CD4-positive, alpha-beta T cell (primary cell): Measurements from ENCODE around the gene PTPRC. TPM values are rescaled to one million over a fixed set of nuclear protein-coding genes. Genes with fewer than 3 reads are reported as not detected.

Experiments
- ATAC-seq: fragments of 200-7000 bp; cut with Tn5 transposase; one replicate; pipeline ENCODE4 v1.10.0; 2022; ENCODE audit warnings: mild to moderate bottlenecking; ENCODE audit not compliant: poor library complexity
- CTCF ChIA-PET: fragments of 350-600 bp; sonication (Branson Sonifier 250); formaldehyde crosslinking; loops from one replicate; lab custom pipeline; 2021; ENCODE audit warnings: antibody characterized with exemption, inconsistent platforms; lab: Charles Lee
- POLR2A ChIA-PET: fragments of 350-600 bp; sonication (Branson Sonifier 250); formaldehyde crosslinking; loops from one replicate; lab custom pipeline; 2021; ENCODE audit warnings: antibody characterized with exemption, inconsistent platforms; lab: Charles Lee
- DNase-seq, 14 experiments: peaks; one replicate each; pipeline ENCODE4 v3.0.0-alpha.2; 2013 to 2020; ENCODE audit warnings: mixed read lengths in 2 of 14
- H3K27ac ChIP-seq, 2 donors: one replicate each; pipeline versions ENCODE4 v1.5.1 to v1.7.0; 2013; ENCODE audit warnings: low read length in 2 of 2, low read depth in 1 of 2, mild to moderate bottlenecking in 1 of 2
- H3K27me3 ChIP-seq, 2 experiments: 1 replicate in 1 of 2; 2 replicates in 1 of 2; pipeline versions ENCODE4 v1.6.1 to v1.7.0; 2013; ENCODE audit warnings: low read length in 2 of 2, control low read depth in 1 of 2, mild to moderate bottlenecking in 1 of 2, moderate library complexity in 1 of 2; ENCODE audit not compliant: insufficient read depth in 2 of 2, control insufficient read depth in 1 of 2
- H3K36me3 ChIP-seq: one replicate; pipeline ENCODE4 v1.6.1; 2013; ENCODE audit warnings: low read length, control low read depth; ENCODE audit not compliant: insufficient read depth
- H3K4me1 ChIP-seq: one replicate; pipeline ENCODE4 v1.6.1; 2013; ENCODE audit warnings: low read length, control low read depth; ENCODE audit not compliant: insufficient read depth
- H3K4me3 ChIP-seq: one replicate; pipeline ENCODE4 v1.5.1; 2013; ENCODE audit warnings: mild to moderate bottlenecking, low read length, moderate library complexity
- H3K9me3 ChIP-seq, 2 experiments: 1 replicate in 1 of 2; 2 replicates in 1 of 2; pipeline versions ENCODE4 v1.6.1 to v1.7.0; 2013; ENCODE audit warnings: low read length in 2 of 2, mild to moderate bottlenecking in 2 of 2, control low read depth in 1 of 2, moderate library complexity in 1 of 2; ENCODE audit not compliant: control insufficient read depth in 1 of 2, insufficient read depth in 1 of 2
- H3K27ac Mint-ChIP-seq: one replicate; pipeline ENCODE4 v1.8.0; 2020; ENCODE audit warnings: mixed read lengths
- H3K27me3 Mint-ChIP-seq: one replicate; pipeline ENCODE4 v1.8.0; 2021; ENCODE audit warnings: mixed read lengths
- H3K36me3 Mint-ChIP-seq: one replicate; pipeline ENCODE4 v1.8.0; 2021; ENCODE audit warnings: low read depth, mixed read lengths
- H3K4me1 Mint-ChIP-seq: one replicate; pipeline ENCODE4 v1.8.0; 2021; ENCODE audit warnings: low read depth, mixed read lengths
- H3K4me3 Mint-ChIP-seq: one replicate; pipeline ENCODE4 v1.8.0; 2020; ENCODE audit warnings: mild to moderate bottlenecking, mixed read lengths
- H3K9me3 Mint-ChIP-seq: one replicate; pipeline ENCODE4 v1.8.0; 2020; ENCODE audit warnings: mixed read lengths
- intact Hi-C, 2 experiments: fragments of 100-400 bp; cut with DNase I in 1 of 2; cut with micrococcal nuclease in 1 of 2; formaldehyde crosslinking; loops; one replicate each; pipeline versions ENCODE4 v1.15.1 to v1.9.0; 2023 to 2025; cut with DNase I, micrococcal nuclease
- total RNA-seq, 174 experiments: library from RNA in 2 of 174; stranded (reverse) in 2 of 174; gene quantifications; one replicate each; pipeline ENCODE4 v1.2.3 and lab custom pipeline; 2021 to 2026
- TF ChIP-seq, protein P1 (sequence below): fragments of 200-600 bp; IDR thresholded peaks from one replicate; pipeline ENCODE4 v1.8.0; 2022; ENCODE audit warnings: antibody characterized with exemption, mild to moderate bottlenecking

Gene PTPRC
- total RNA-seq, 2 experiments from 2014 or later: 661 to 698 TPM

DNA sequence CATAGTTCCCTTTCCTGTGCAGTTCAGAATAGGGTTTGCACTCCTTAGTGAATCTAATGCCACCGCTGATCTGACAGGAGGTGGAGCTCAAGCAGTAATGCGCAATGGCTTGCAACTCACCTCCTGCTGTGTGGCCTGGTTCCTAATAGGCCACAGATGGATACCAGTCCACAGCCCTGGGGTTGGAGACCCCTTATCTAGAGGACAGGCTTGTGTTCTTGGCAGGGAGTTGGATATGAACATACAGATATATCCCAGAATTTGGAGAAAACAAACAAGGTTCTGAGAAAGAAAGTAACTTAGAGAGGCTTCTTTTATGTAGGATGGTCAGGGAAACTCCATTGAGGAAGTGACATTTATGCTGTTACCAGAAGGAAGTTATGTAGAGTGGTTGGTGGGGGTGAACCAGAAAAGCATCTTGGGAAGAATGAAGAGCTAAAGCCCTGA is 5.1 kb upstream of the PTPRC start:
- peak overlapping the region; percentile 53 for H3K27ac Mint-ChIP-seq
- Histone ChIP-seq H3K4me3 (no peak overlapping the region), H3K9me3 (no peaks in the 10 kb centered on the region), H3K27me3 (no peaks in the 10 kb centered on the region), H3K36me3 (no peaks in the 10 kb centered on the region), H3K27ac (peak overlapping the region in 1 of 2 donors; percentile 25), H3K4me1 (peaks cover 46% of the 10 kb centered on the region)
- ATAC-seq (no peak), DNase-seq (peak in 3 of 14 experiments; percentile 46 to 63 (median 58))
- no peaks in the 10 kb centered on the region for H3K27me3 Mint-ChIP-seq
- ChIA-PET POLR2A (interaction anchor here (8.5 kb wide), 1 partner anchor 11 kb away, joined by 268 read pairs; no protein-coding TSS in a partner anchor), CTCF (interaction anchor here (1.4 kb wide), 1 partner anchor 56 kb away, joined by 3 read pairs; no protein-coding TSS in a partner anchor)
- peaks cover 90% of the 10 kb centered on the region for H3K4me1 Mint-ChIP-seq
- H3K36me3 Mint-ChIP-seq: peaks cover 4% of the 10 kb centered on the region
- H3K9me3 Mint-ChIP-seq: peaks cover 4% of the 10 kb centered on the region
- TF ChIP-seq, protein P1, sequence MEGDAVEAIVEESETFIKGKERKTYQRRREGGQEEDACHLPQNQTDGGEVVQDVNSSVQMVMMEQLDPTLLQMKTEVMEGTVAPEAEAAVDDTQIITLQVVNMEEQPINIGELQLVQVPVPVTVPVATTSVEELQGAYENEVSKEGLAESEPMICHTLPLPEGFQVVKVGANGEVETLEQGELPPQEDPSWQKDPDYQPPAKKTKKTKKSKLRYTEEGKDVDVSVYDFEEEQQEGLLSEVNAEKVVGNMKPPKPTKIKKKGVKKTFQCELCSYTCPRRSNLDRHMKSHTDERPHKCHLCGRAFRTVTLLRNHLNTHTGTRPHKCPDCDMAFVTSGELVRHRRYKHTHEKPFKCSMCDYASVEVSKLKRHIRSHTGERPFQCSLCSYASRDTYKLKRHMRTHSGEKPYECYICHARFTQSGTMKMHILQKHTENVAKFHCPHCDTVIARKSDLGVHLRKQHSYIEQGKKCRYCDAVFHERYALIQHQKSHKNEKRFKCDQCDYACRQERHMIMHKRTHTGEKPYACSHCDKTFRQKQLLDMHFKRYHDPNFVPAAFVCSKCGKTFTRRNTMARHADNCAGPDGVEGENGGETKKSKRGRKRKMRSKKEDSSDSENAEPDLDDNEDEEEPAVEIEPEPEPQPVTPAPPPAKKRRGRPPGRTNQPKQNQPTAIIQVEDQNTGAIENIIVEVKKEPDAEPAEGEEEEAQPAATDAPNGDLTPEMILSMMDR: no peak
- intact Hi-C loops: no loop called here
- H3K4me3 Mint-ChIP-seq: peak overlapping the region; percentile 39

DNA sequence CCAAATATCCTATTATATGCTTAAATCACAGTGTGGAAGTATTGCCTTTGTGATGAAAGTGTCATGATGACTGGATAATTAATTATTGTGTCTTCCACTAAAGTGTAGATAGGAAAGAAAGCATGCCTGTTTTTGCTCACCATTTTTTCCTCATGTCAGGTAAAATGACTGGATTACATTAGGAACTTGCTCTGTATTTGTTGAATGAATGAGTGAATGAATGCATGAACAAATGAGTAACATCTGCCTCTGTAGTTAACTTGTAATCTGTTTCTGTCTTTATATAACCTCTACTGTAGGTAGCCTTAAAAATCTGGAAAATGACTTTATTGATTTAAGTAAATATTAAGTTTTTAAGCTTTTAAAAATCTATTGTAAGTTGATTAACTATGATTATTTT is 2.9 kb upstream of the PTPRC start:
- H3K36me3 Mint-ChIP-seq: peaks cover 21% of the 10 kb centered on the region
- TF ChIP-seq, protein P1: no peak
- intact Hi-C loops: loop anchor here in 1 of 2 experiments (5.0 kb wide), 2 partner anchors 79 to 114 kb away; no protein-coding TSS in a partner anchor
- ChIA-PET POLR2A (interaction anchor here (0.9 to 8.5 kb wide), 14 partner anchors 9 to 116 kb away, joined by 3 to 268 read pairs (median 4); no protein-coding TSS in a partner anchor), CTCF (interaction anchor here (1.2 to 3.9 kb wide), 5 partner anchors 12 to 101 kb away, joined by 3 to 29 read pairs (median 4); no protein-coding TSS in a partner anchor)
- Histone ChIP-seq H3K27me3 (no peaks in the 10 kb centered on the region), H3K4me3 (no peak overlapping the region), H3K27ac (peak overlapping the region; percentile 59 to 77), H3K4me1 (peaks cover 38% of the 10 kb centered on the region), H3K36me3 (no peaks in the 10 kb centered on the region), H3K9me3 (no peaks in the 10 kb centered on the region)
- no peak for ATAC-seq
- H3K27me3 Mint-ChIP-seq: no peaks in the 10 kb centered on the region
- peak overlapping the region; percentile 98 for H3K27ac Mint-ChIP-seq
- no peak for DNase-seq
- peak overlapping the region; percentile 59 for H3K4me3 Mint-ChIP-seq
- peaks cover 4% of the 10 kb centered on the region for H3K9me3 Mint-ChIP-seq
- H3K4me1 Mint-ChIP-seq: peaks cover 75% of the 10 kb centered on the region

DNA sequence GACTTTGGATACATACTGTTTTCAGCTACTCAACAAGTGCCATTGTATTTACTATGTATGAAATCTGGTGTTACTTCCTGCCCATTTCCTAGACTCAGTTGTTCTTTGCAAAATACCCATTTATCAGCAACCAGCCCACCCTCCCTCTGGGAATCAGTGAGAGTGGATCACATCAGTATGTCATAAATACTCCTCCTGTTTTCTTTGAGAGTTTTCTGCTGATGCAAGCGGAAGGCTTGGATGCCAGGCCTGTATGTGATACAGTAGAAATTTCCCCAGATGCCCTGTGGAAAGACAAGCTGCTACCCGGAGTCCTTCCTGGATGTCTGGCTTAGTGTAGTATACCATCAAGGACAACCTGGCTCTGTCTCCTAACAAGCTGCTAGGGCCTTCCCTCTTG is 2.4 kb upstream of the PTPRC start:
- ChIA-PET CTCF (interaction anchor here (1.0 to 3.9 kb wide), 6 partner anchors 13 to 101 kb away, joined by 3 to 29 read pairs (median 4); no protein-coding TSS in a partner anchor), POLR2A (interaction anchor here (0.9 to 8.5 kb wide), 14 partner anchors 10 to 116 kb away, joined by 3 to 268 read pairs (median 6); no protein-coding TSS in a partner anchor)
- DNase-seq (peak in 1 of 14 experiments; percentile 48), ATAC-seq (no peak)
- H3K4me1 ChIP-seq: peaks cover 35% of the 10 kb centered on the region
- H3K4me3 Mint-ChIP-seq: peak overlapping the region; percentile 59
- TF ChIP-seq, protein P1: no peak
- H3K4me1 Mint-ChIP-seq: peaks cover 71% of the 10 kb centered on the region
- no peak overlapping the region for H3K4me3 ChIP-seq
- H3K36me3 Mint-ChIP-seq: peaks cover 25% of the 10 kb centered on the region
- no peaks in the 10 kb centered on the region for H3K27me3 Mint-ChIP-seq
- H3K27ac ChIP-seq: peak overlapping the region; percentile 59 to 77
- H3K36me3 ChIP-seq: peaks cover 2% of the 10 kb centered on the region
- peak overlapping the region; percentile 98 for H3K27ac Mint-ChIP-seq
- intact Hi-C loops: loop anchor here in 1 of 2 experiments (5.0 kb wide), 2 partner anchors 79 to 114 kb away; no protein-coding TSS in a partner anchor
- no peaks in the 10 kb centered on the region for H3K27me3 ChIP-seq
- H3K9me3 Mint-ChIP-seq: peaks cover 4% of the 10 kb centered on the region
- no peaks in the 10 kb centered on the region for H3K9me3 ChIP-seq
